HEK293 (cell line): ENCODE measurements around the gene MUC5AC.

ENCODE experiments used
- CTCF ChIA-PET: fragments of 350-600 bp; formaldehyde crosslinking; extraction: SDS; loops from one replicate; lab custom pipeline; 2021; ENCODE audit warnings: antibody characterized with exemption; lab: Yijun Ruan, JAX
- POLR2A ChIA-PET: fragments of 300-600 bp; formaldehyde crosslinking; extraction: SDS; loops from one replicate; lab custom pipeline; 2020; ENCODE audit warnings: antibody characterized with exemption, inconsistent platforms; lab: Yijun Ruan, JAX
- H3K27ac ChIP-seq: fragments of 200-500 bp; sonication (Bioruptor generic); 2 replicates; pipeline ENCODE4 v1.5.1; 2014; ENCODE audit warnings: low read depth, low read length, control low read depth, inconsistent platforms; ENCODE audit errors: extremely low read depth
- H3K36me3 ChIP-seq, 2 experiments: fragments of 200-500 bp in 1 of 2; sonication (Bioruptor generic) in 1 of 2; 1 replicate in 1 of 2; 2 replicates in 1 of 2; pipeline ENCODE4 v1.5.1; 2014 to 2017; ENCODE audit warnings: inconsistent platforms in 2 of 2, low read length in 2 of 2; ENCODE audit not compliant: control insufficient read depth in 2 of 2, insufficient read depth in 1 of 2
- H3K4me1 ChIP-seq: fragments of 200-500 bp; sonication (Bioruptor generic); 2 replicates; pipeline ENCODE4 v1.5.1; 2014; ENCODE audit warnings: mild to moderate bottlenecking, low read length, inconsistent platforms; ENCODE audit not compliant: control insufficient read depth, insufficient read depth
- H3K4me3 ChIP-seq: 2 replicates; pipeline ENCODE4 v1.5.1; 2011; ENCODE audit warnings: low read depth, mild to moderate bottlenecking, control low read depth, low read length, moderate library complexity
- H3K9me3 ChIP-seq: fragments of 200-500 bp; sonication (Bioruptor generic); 2 replicates; pipeline ENCODE4 v1.5.1; 2014; ENCODE audit warnings: low read depth, low read length, inconsistent platforms; ENCODE audit not compliant: control insufficient read depth, insufficient read depth
- BCL6B ChIP-seq: fragments of 450-650 bp; formaldehyde crosslinking; IDR thresholded peaks from 2 replicates; pipeline ENCODE4 v1.5.1; 2017; ENCODE audit warnings: missing biosample characterization, missing genetic modification characterization
- HIC1 ChIP-seq: fragments of 450-650 bp; formaldehyde crosslinking; IDR thresholded peaks from 2 replicates; pipeline ENCODE4 v1.5.1; 2016; ENCODE audit warnings: missing biosample characterization, missing genetic modification characterization
- KLF17 ChIP-seq: fragments of 450-650 bp; formaldehyde crosslinking; IDR thresholded peaks from 2 replicates; pipeline ENCODE4 v1.5.1; 2016; ENCODE audit warnings: missing biosample characterization, missing genetic modification characterization
- MEIS1 ChIP-seq: sonication (generic); formaldehyde crosslinking; IDR thresholded peaks from 2 replicates; pipeline ENCODE4 v1.8.1; 2022; ENCODE audit warnings: missing genetic modification reagents, mild to moderate bottlenecking, borderline replicate concordance
- PRDM4 ChIP-seq: fragments of 450-650 bp; formaldehyde crosslinking; IDR thresholded peaks from 2 replicates; pipeline ENCODE4 v1.5.1; 2017; ENCODE audit warnings: missing biosample characterization, missing genetic modification characterization
- ZBTB1 ChIP-seq: fragments of 450-650 bp; formaldehyde crosslinking; IDR thresholded peaks from 2 replicates; pipeline ENCODE4 v1.5.1; 2016; ENCODE audit warnings: missing biosample characterization, missing genetic modification characterization
- ZFP41 ChIP-seq: fragments of 450-650 bp; formaldehyde crosslinking; IDR thresholded peaks from 2 replicates; pipeline ENCODE4 v1.5.1; 2016; ENCODE audit warnings: missing biosample characterization, missing genetic modification characterization, borderline replicate concordance
- ZNF132 ChIP-seq: fragments of 450-650 bp; formaldehyde crosslinking; IDR thresholded peaks from 2 replicates; pipeline ENCODE4 v1.5.1; 2017; ENCODE audit warnings: missing biosample characterization, missing genetic modification characterization, borderline replicate concordance
- ZNF324 ChIP-seq: fragments of 450-650 bp; formaldehyde crosslinking; IDR thresholded peaks from 2 replicates; pipeline ENCODE4 v1.5.1; 2016; ENCODE audit warnings: missing biosample characterization, missing genetic modification characterization
- ZNF335 ChIP-seq: fragments of 450-650 bp; formaldehyde crosslinking; conservative IDR thresholded peaks from 2 replicates; pipeline ENCODE4 v1.5.1; 2016; ENCODE audit warnings: missing biosample characterization, missing genetic modification characterization
- ZNF350 ChIP-seq: fragments of 450-650 bp; formaldehyde crosslinking; IDR thresholded peaks from 2 replicates; pipeline ENCODE4 v1.5.0; 2017; ENCODE audit warnings: missing biosample characterization, mild to moderate bottlenecking, missing genetic modification characterization
- ZNF426 ChIP-seq: fragments of 450-650 bp; formaldehyde crosslinking; IDR thresholded peaks from 2 replicates; pipeline ENCODE4 v1.5.1; 2017; ENCODE audit warnings: missing biosample characterization, missing genetic modification characterization, mild to moderate bottlenecking, inconsistent platforms, moderate library complexity
- ZNF513 ChIP-seq: fragments of 450-650 bp; IDR thresholded peaks from 2 replicates; pipeline ENCODE4 v1.5.1; 2018; ENCODE audit warnings: missing biosample characterization, missing genetic modification characterization
- ZNF600 ChIP-seq: fragments of 450-650 bp; formaldehyde crosslinking; IDR thresholded peaks from 2 replicates; pipeline ENCODE4 v1.5.1; 2016; ENCODE audit warnings: missing biosample characterization, missing genetic modification characterization
- ZNF658 ChIP-seq: fragments of 450-650 bp; formaldehyde crosslinking; IDR thresholded peaks from 2 replicates; pipeline ENCODE4; 2016; ENCODE audit warnings: missing biosample characterization, missing genetic modification characterization
- ZNF701 ChIP-seq: fragments of 450-650 bp; formaldehyde crosslinking; IDR thresholded peaks from 2 replicates; pipeline ENCODE4 v1.5.1; 2016; ENCODE audit warnings: missing biosample characterization, missing genetic modification characterization
- ZNF776 ChIP-seq: fragments of 450-650 bp; formaldehyde crosslinking; IDR thresholded peaks from 2 replicates; pipeline ENCODE4 v1.5.0; 2017; ENCODE audit warnings: missing biosample characterization, missing genetic modification characterization, borderline replicate concordance
- ZNF830 ChIP-seq: fragments of 450-650 bp; IDR thresholded peaks from 2 replicates; pipeline ENCODE4 v1.5.0; 2018; ENCODE audit warnings: missing biosample characterization, missing genetic modification characterization, low read depth, mild to moderate bottlenecking, moderate library complexity
- ZSCAN30 ChIP-seq: fragments of 450-650 bp; IDR thresholded peaks from 2 replicates; pipeline ENCODE4 v1.5.1; 2018; ENCODE audit warnings: missing biosample characterization, mild to moderate bottlenecking, missing genetic modification characterization, moderate library complexity

MUC5AC gene

GRCh38 chr11:1218788-1219445, 61.2 kb downstream of the MUC5AC start:
- H3K36me3 ChIP-seq = no peaks in the 10 kb centered on the region
- no peak overlapping the region for H3K4me3 ChIP-seq
- H3K27ac ChIP-seq = no peak overlapping the region
- TF ChIP-seq ZNF776 (tag by site-specific recombination) = no peak
- no peak for TF ChIP-seq KLF17 (tag by site-specific recombination)
- TF ChIP-seq ZNF426 (tag by site-specific recombination) = no peak
- no peak for TF ChIP-seq ZNF324 (tag by site-specific recombination)
- TF ChIP-seq ZNF701 = no peak
- no peak for TF ChIP-seq BCL6B (tag by site-specific recombination)
- TF ChIP-seq HIC1 (tag by site-specific recombination) = no peak
- no peak for TF ChIP-seq ZNF335 (tag by site-specific recombination)
- TF ChIP-seq ZNF830 (tag by site-specific recombination) = no peak
- TF ChIP-seq ZNF658 (tag by site-specific recombination) = no peak
- no peak for TF ChIP-seq ZSCAN30 (tag by site-specific recombination)
- TF ChIP-seq MEIS1 (CRISPR knock-in tag) = no peak
- no peak for TF ChIP-seq ZBTB1 (tag by site-specific recombination)
- TF ChIP-seq ZNF600 = no peak
- no peak for TF ChIP-seq PRDM4
- no peak for TF ChIP-seq ZNF350 (tag by site-specific recombination)
- ChIA-PET POLR2A (no interaction called here), CTCF (no interaction called here)
- no peaks in the 10 kb centered on the region for H3K9me3 ChIP-seq
- H3K4me1 ChIP-seq = no peaks in the 10 kb centered on the region

GRCh38 chr11:1219446-1219833, 61.7 kb downstream of the MUC5AC start:
- no peak overlapping the region for H3K4me3 ChIP-seq
- ChIA-PET POLR2A (no interaction called here), CTCF (no interaction called here)
- no peak overlapping the region for H3K27ac ChIP-seq
- H3K4me1 ChIP-seq = no peaks in the 10 kb centered on the region
- no peaks in the 10 kb centered on the region for H3K36me3 ChIP-seq
- no peaks in the 10 kb centered on the region for H3K9me3 ChIP-seq
- TF ChIP-seq ZFP41 (tag by site-specific recombination) (no peak), ZNF132 (tag by site-specific recombination) (no peak), ZNF513 (tag by site-specific recombination) (no peak)
